SK-N-SH (cell line): ENCODE results near the gene FAM200A. TPM values are rescaled to one million over a fixed set of nuclear protein-coding genes. Genes with fewer than 3 reads are reported as not detected.
"Not testable (repeated sequence)": the region's sequence is repeated elsewhere in the genome, so short reads cannot be mapped to it uniquely, and the experiment has no call there.

Experiments
- CTCF ChIA-PET: fragments of 300-600, 350-600 bp; formaldehyde crosslinking; extraction: SDS; loops from one replicate; lab custom pipeline; 2021; lab: Yijun Ruan, JAX
- POLR2A ChIA-PET: fragments of 350-600 bp; sonication (Branson Sonifier 250); formaldehyde crosslinking; extraction: SDS; loops from one replicate; lab custom pipeline; 2020; ENCODE audit warnings: antibody characterized with exemption, inconsistent platforms; lab: Yijun Ruan, JAX
- DNase-seq: peaks from one replicate; pipeline ENCODE4 v3.0.0; 2012
- H2AFZ ChIP-seq: fragments of 200-600 bp; sonication (generic); 2 replicates; pipeline ENCODE4 v1.8.1; 2016; ENCODE audit warnings: antibody characterized with exemption, mild to moderate bottlenecking, low read depth
- H3F3A ChIP-seq: fragments of 200-600 bp; sonication (generic); replicated peaks from 2 replicates; pipeline ENCODE3; 2016; ENCODE audit warnings: antibody characterized with exemption, mild to moderate bottlenecking; ENCODE audit not compliant: insufficient read depth
- H3K27ac ChIP-seq, 2 experiments: fragments of 200-500 bp in 1 of 2; fragments of 200-600 bp in 1 of 2; sonication (Bioruptor generic) in 1 of 2; sonication (generic), shearing (Covaris generic) in 1 of 2; 2 replicates each; pipeline versions ENCODE4 v1.5.1 to v1.6.1; 2014 to 2016; ENCODE audit warnings: low read depth in 2 of 2, inconsistent platforms in 1 of 2, low read length in 1 of 2, mild to moderate bottlenecking in 1 of 2, mixed read lengths in 1 of 2
- H3K27me3 ChIP-seq: fragments of 200-600 bp; sonication (generic), shearing (Covaris generic); 2 replicates; pipeline ENCODE4 v1.6.1; 2016; ENCODE audit warnings: mixed run types; ENCODE audit not compliant: insufficient read depth
- H3K36me3 ChIP-seq, 2 experiments: fragments of 200-500 bp in 1 of 2; fragments of 200-600 bp in 1 of 2; sonication (Bioruptor generic) in 1 of 2; sonication (generic) in 1 of 2; replicated peaks in 1 of 2; 2 replicates each; pipeline versions ENCODE3 to v1.5.1; 2014 to 2016; ENCODE audit warnings: low read length in 1 of 2, mild to moderate bottlenecking in 1 of 2; ENCODE audit not compliant: insufficient read depth in 2 of 2, control insufficient read depth in 1 of 2
- H3K4me1 ChIP-seq, 2 experiments: fragments of 200-500 bp in 1 of 2; fragments of 200-600 bp in 1 of 2; sonication (Bioruptor generic) in 1 of 2; sonication (generic), shearing (Covaris generic) in 1 of 2; 2 replicates each; pipeline versions ENCODE4 v1.5.1 to v1.6.1; 2014 to 2016; ENCODE audit warnings: low read depth in 1 of 2, low read length in 1 of 2, mixed run types in 1 of 2; ENCODE audit not compliant: insufficient read depth in 2 of 2, control insufficient read depth in 1 of 2
- H3K4me2 ChIP-seq: fragments of 200-600 bp; sonication (generic), shearing (Covaris generic); 2 replicates; pipeline ENCODE4 v1.6.1; 2017; ENCODE audit warnings: mixed run types
- H3K4me3 ChIP-seq, 2 experiments: fragments of 200-500 bp in 1 of 2; fragments of 200-600 bp in 1 of 2; sonication (Bioruptor generic) in 1 of 2; sonication (generic), shearing (Covaris generic) in 1 of 2; 2 replicates each; pipeline versions ENCODE4 v1.5.1 to v1.8.1; 2014 to 2016; ENCODE audit warnings: low read depth in 2 of 2, inconsistent platforms in 1 of 2, low read length in 1 of 2, mild to moderate bottlenecking in 1 of 2, mixed read lengths in 1 of 2, moderate library complexity in 1 of 2
- H3K79me2 ChIP-seq: fragments of 200-600 bp; sonication (generic); 2 replicates; pipeline ENCODE4 v1.8.1; 2017; ENCODE audit warnings: mild to moderate bottlenecking; ENCODE audit not compliant: insufficient read depth
- H3K9ac ChIP-seq: fragments of 200-600 bp; sonication (generic); 2 replicates; pipeline ENCODE4 v1.6.1; 2017; ENCODE audit warnings: mixed run types
- H3K9me2 ChIP-seq: fragments of 200-600 bp; sonication (generic); 2 replicates; pipeline ENCODE4 v1.6.1; 2017; ENCODE audit warnings: mixed run types
- H3K9me3 ChIP-seq: fragments of 200-600 bp; sonication (generic); 2 replicates; pipeline ENCODE4 v1.6.1; 2017; ENCODE audit warnings: mixed run types, mild to moderate bottlenecking, moderate library complexity
- H4K20me1 ChIP-seq: fragments of 200-600 bp; sonication (generic); 2 replicates; pipeline ENCODE4 v1.6.1; 2017; ENCODE audit warnings: mild to moderate bottlenecking, mixed run types; ENCODE audit not compliant: insufficient read depth
- CTCF ChIP-seq: fragments of 200-600 bp; sonication (generic); IDR thresholded peaks from 2 replicates; pipeline ENCODE4 v1.6.1; 2017; ENCODE audit warnings: antibody characterized with exemption, mild to moderate bottlenecking, moderate library complexity
- EP300 ChIP-seq, 2 experiments: IDR thresholded peaks; 2 replicates each; pipeline versions ENCODE4 v1.4.0 to v1.6.1; 2012; ENCODE audit warnings: borderline replicate concordance in 1 of 2, low read depth in 1 of 2, low read length in 1 of 2
- EZH2phosphoT487 ChIP-seq: fragments of 200-600 bp; sonication (generic); IDR thresholded peaks from 2 replicates; pipeline ENCODE4 v1.6.1; 2017; ENCODE audit warnings: low read depth, mixed run types, mild to moderate bottlenecking, antibody characterized with exemption, moderate library complexity, borderline replicate concordance
- FOSL2 ChIP-seq: IDR thresholded peaks from 2 replicates; pipeline ENCODE4 v1.4.0; 2012; ENCODE audit warnings: low read depth, mild to moderate bottlenecking, moderate library complexity, borderline replicate concordance
- GABPA ChIP-seq: IDR thresholded peaks from 2 replicates; pipeline ENCODE4 v1.4.0; 2012; ENCODE audit warnings: low read depth, mild to moderate bottlenecking
- MXI1 ChIP-seq: IDR thresholded peaks from 2 replicates; pipeline ENCODE4 v1.6.1; 2012; ENCODE audit warnings: mild to moderate bottlenecking, low read depth, low read length, improper control_type of control experiment
- NFIC ChIP-seq: IDR thresholded peaks from 2 replicates; pipeline ENCODE4 v1.4.0; 2012; ENCODE audit warnings: borderline replicate concordance
- NRF1 ChIP-seq: IDR thresholded peaks from 2 replicates; pipeline ENCODE4 v1.6.1; 2012; ENCODE audit warnings: low read depth, mild to moderate bottlenecking, low read length
- POLR2AphosphoS5 ChIP-seq: IDR thresholded peaks from 2 replicates; pipeline ENCODE4 v1.6.1; 2012; ENCODE audit warnings: low read depth, low read length
- RFX5 ChIP-seq: IDR thresholded peaks from 2 replicates; pipeline ENCODE4 v1.6.1; 2012; ENCODE audit warnings: mild to moderate bottlenecking, improper control_type of control experiment, low read length
- RXRA ChIP-seq: IDR thresholded peaks from 2 replicates; pipeline ENCODE4 v1.4.0; 2012; ENCODE audit warnings: low read depth, mild to moderate bottlenecking, borderline replicate concordance
- SMC3 ChIP-seq: IDR thresholded peaks from 2 replicates; pipeline ENCODE4 v1.6.1; 2012; ENCODE audit warnings: low read depth, low read length, improper control_type of control experiment
- YY1 ChIP-seq: IDR thresholded peaks from 2 replicates; pipeline ENCODE4 v1.4.0; 2012; ENCODE audit warnings: low read depth, mild to moderate bottlenecking
- WGBS: methylation state at CpG from one replicate; pipeline ENCODE4 v1.1.6; 2017; ENCODE audit warnings: low lambda C conversion rate; 5-methylcytosine and 5-hydroxymethylcytosine counted together
- polyA plus RNA-seq, 3 experiments: library from polyadenylated mRNA; depleted of rRNA; stranded (reverse); fragments of >200 nt; gene quantifications; 2 replicates each; pipeline ENCODE4 v1.2.3, GENCODE V29; 2012
- TF ChIP-seq, protein P1 (sequence below): fragments of 150-350 bp; IDR thresholded peaks from 2 replicates; pipeline ENCODE4 v1.6.1; 2017; ENCODE audit warnings: antibody characterized with exemption, low read length, low read depth, borderline replicate concordance
- TF ChIP-seq, protein P2 (sequence below): IDR thresholded peaks from 2 replicates; pipeline ENCODE4 v1.4.0; 2012; ENCODE audit warnings: low read depth
- TF ChIP-seq, protein P3 (sequence below): IDR thresholded peaks from 2 replicates; pipeline ENCODE4 v1.4.0; 2012; ENCODE audit warnings: low read depth, borderline replicate concordance

Gene FAM200A
- polyA plus RNA-seq, 1 of the 3 experiments (the other 2 are of a cell fraction) = 6.2 TPM

DNA sequence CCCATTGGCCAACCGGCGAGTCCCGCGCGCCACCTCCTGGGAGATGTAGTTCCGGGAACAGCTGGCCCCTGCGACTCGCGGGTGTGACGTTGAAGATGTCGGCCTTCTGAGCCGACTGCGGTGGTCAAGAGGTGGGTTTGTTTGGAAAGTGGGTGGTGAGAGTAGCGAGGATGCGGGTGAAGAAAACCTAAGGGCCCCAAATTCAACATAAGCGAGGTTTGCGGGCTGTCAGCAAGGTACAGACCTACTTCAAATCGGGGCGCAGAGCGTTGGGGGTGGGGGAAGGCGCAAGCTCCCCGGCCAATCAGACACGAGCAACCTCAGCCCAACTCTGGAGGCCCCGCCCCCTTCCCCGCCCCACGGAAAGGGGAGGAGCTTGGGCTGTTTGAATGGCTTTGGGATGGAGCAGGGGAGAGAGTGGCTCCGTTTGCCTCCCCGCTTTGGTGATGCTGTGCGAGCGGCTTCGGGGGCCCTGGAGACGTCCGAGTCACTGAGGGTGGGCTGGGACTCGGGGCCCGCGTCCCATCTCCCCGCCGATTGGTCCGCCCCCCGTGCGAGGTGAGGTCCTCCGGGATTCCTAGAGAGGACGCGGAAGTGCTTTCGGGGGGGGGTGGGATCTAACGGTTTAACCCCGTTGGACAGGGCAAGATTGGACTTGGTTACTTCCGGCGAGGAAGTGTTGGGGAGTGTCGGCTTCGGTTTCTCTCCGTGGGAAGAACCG is 47.2 kb downstream of the FAM200A start, which contains the start of gene ZKSCAN5 (continued):
- TF ChIP-seq, protein P1, sequence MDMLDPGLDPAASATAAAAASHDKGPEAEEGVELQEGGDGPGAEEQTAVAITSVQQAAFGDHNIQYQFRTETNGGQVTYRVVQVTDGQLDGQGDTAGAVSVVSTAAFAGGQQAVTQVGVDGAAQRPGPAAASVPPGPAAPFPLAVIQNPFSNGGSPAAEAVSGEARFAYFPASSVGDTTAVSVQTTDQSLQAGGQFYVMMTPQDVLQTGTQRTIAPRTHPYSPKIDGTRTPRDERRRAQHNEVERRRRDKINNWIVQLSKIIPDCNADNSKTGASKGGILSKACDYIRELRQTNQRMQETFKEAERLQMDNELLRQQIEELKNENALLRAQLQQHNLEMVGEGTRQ = no peak
- TF ChIP-seq EZH2phosphoT487 (no peak), FOSL2 (no peak), SMC3 (no peak), YY1 (peak; percentile 57), MXI1 (peak; percentile 60), EP300 (IDR thresholded peaks at IDR 0.05; ENCODE audit: borderline replicate concordance in 1 of 2, low read depth in 1 of 2, low read length in 1 of 2) (no peak), RXRA (no peak), POLR2AphosphoS5 (peak; percentile 96), NRF1 (no peak)
- TF ChIP-seq, protein P2, sequence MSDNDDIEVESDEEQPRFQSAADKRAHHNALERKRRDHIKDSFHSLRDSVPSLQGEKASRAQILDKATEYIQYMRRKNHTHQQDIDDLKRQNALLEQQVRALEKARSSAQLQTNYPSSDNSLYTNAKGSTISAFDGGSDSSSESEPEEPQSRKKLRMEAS = peak; percentile 79
- TF ChIP-seq, protein P3, sequence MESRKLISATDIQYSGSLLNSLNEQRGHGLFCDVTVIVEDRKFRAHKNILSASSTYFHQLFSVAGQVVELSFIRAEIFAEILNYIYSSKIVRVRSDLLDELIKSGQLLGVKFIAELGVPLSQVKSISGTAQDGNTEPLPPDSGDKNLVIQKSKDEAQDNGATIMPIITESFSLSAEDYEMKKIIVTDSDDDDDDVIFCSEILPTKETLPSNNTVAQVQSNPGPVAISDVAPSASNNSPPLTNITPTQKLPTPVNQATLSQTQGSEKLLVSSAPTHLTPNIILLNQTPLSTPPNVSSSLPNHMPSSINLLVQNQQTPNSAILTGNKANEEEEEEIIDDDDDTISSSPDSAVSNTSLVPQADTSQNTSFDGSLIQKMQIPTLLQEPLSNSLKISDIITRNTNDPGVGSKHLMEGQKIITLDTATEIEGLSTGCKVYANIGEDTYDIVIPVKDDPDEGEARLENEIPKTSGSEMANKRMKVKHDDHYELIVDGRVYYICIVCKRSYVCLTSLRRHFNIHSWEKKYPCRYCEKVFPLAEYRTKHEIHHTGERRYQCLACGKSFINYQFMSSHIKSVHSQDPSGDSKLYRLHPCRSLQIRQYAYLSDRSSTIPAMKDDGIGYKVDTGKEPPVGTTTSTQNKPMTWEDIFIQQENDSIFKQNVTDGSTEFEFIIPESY = peak; percentile 92
- TF ChIP-seq, all 33 proteins: peak for 13

DNA sequence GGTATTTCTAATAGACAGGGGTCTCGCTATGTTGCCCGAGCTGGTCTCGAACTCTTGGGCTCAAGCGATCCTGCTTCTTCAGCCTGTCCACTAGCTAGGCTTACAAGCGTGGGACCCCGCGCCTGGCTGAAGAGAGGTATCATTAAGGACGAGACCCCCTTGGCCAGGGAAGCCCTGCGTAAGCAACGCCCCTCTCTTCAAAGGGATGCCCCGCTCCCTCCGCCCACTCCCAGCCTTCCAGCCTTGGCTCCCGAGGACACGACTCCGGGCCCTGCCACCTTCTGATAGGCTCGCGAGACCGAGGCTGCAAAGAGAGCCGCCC is 47.7 kb downstream of the FAM200A start:
- H3K4me3 ChIP-seq = peak overlapping the region; percentile 62 to 98
- H2AFZ ChIP-seq = peak overlapping the region; percentile 84
- H3K36me3 ChIP-seq = peaks cover 0 to 11% of the 10 kb centered on the region in 2 experiments
- no peaks in the 10 kb centered on the region; the same call in 1 of the 2 replicates for H4K20me1 ChIP-seq
- peak; percentile 96 for DNase-seq
- 5% methylated on average over 17 of the region's 19 CpGs for WGBS
- H3K9me3 ChIP-seq = no peaks in the 10 kb centered on the region
- peak overlapping the region; percentile 87 for H3K9ac ChIP-seq
- H3K4me2 ChIP-seq = peak overlapping the region; percentile 98
- H3K27ac ChIP-seq = peak overlapping the region; percentile 19 to 91; a peak in 3 of 4 replicates
- no peaks in the 10 kb centered on the region for H3K27me3 ChIP-seq
- ChIA-PET CTCF (interaction anchor here (0.9 to 1.4 kb wide), 2 partner anchors 76 to 112 kb away, joined by 3 to 4 read pairs; partner anchors contain the start of gene ZSCAN25), POLR2A (interaction anchor here (0.9 to 2.7 kb wide), 11 partner anchors 11 to 117 kb away, joined by 3 to 14 read pairs (median 6); partner anchors contain the start of genes BUD31, CPSF4, FAM200A and PDAP1)
- H3K79me2 ChIP-seq = peaks cover 64% of the 10 kb centered on the region
- TF ChIP-seq CTCF = no peak
- peak; percentile 40; the same call in 1 of the 2 replicates for TF ChIP-seq RFX5
- 0 out of 2 replicates have a peak, but pooled peaks have one; percentile 38 for TF ChIP-seq NFIC
- TF ChIP-seq GABPA = 0 out of 2 replicates have a peak, but pooled peaks have one; percentile 13
- peaks cover 4 to 10% of the 10 kb centered on the region in 2 experiments; a peak in 2 of 4 replicates for H3K4me1 ChIP-seq
- H3K9me2 ChIP-seq = no peaks in the 10 kb centered on the region
- peaks cover 12% of the 10 kb centered on the region for H3F3A ChIP-seq

GRCh38 chr7:99501236-99501635 is 50.7 kb downstream of the FAM200A start:
- H3K27me3 ChIP-seq, DNase-seq, H3K9me3 ChIP-seq, H3K9ac ChIP-seq, H2AFZ ChIP-seq, H3K9me2 ChIP-seq, H3K27ac ChIP-seq: not testable (repeated sequence)
- Histone ChIP-seq H3K4me2 (peak overlapping the region; percentile 91), H3K79me2 (peaks cover 63% of the 10 kb centered on the region), H4K20me1 (peaks cover 18% of the 10 kb centered on the region), H3K36me3 (peaks cover 3 to 15% of the 10 kb centered on the region in 2 experiments), H3K4me3 (peak overlapping the region in 1 of 2 experiments; percentile 80; a peak in 2 of 4 replicates), H3F3A (peaks cover 13% of the 10 kb centered on the region), H3K4me1 (peaks cover 10 to 14% of the 10 kb centered on the region in 2 experiments; a peak in 3 of 4 replicates)
- WGBS = 95% methylated on average over 12 of the region's 12 CpGs
- CTCF ChIA-PET = interaction anchor here (1.1 to 1.4 kb wide), 2 partner anchors 44 to 115 kb away, joined by 3 to 4 read pairs; no protein-coding TSS in a partner anchor
- POLR2A ChIA-PET = interaction anchor here (0.6 to 1.2 kb wide), 3 partner anchors 30 to 79 kb away, joined by 3 to 5 read pairs (median 3); partner anchors contain the start of gene FAM200A
